MV-4-11 (cell line): Measurements from ENCODE around the gene HSD3B1.
"Not testable (repeated sequence)": the region's sequence is repeated elsewhere in the genome, so short reads cannot be mapped to it uniquely, and the experiment has no call there.

ENCODE experiments used
- DNase-seq: peaks from one replicate; lab custom pipeline; 2025; lab: John Stamatoyannopoulos, UW

Gene HSD3B1

DNA sequence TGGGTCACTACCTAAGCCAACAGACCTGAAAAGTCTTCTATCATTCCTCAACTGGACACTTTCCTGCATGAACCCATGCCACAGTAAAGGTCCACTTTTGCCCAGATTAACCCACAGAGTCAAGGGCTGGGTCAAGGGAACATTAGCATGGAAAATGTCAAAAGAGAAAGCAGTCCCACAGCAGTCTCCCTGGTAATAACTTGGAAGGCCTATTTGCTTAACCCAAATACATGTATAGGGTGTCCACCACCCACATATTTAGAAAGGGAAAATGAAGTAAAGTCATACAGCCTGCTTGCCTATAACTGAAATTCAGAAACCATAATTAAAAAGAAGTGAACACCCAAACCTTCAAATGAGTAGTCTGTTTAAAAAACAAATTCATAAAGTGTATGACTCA lies 16.1 kb upstream of the HSD3B1 start:
- DNase-seq, result no peak

DNA sequence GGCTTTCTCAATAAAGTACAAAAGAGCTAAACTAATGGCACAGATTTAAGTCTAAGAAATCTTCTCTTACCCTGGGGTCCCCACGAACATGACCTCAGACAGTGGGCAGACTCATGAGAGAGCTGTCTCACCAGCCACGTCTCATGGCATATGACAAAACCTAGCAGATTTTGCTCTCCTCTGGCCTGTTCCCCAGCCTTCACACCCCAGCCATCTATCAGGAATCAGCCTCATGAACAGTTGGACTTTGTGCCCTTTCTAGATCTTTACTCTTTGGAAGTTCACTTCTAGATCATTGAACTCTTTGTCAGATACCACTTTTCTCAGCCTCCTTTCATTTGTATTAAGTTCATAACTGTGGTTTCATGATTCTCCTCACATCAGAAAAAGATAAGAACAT lies 14.2 kb upstream of the HSD3B1 start:
- no peak for DNase-seq

DNA sequence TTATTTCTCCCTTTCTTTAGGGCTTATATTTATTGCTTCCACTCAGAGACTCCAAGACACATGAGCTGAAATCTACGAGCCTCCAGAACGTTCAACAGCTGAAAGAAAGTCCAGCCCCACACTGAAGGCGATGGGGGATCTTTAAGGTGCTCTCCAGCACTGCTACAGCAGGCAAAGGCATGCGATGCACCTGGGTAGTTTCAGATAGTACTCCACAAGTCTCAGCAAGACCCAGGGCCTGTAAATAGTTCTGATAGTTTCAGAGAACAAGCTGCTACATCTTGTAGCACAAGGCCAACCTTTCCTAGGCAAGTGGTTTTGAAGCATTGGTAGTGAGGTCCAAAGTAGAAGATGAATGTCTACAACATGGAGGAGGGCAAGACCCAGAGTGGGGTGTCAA lies 2.2 kb upstream of the HSD3B1 start:
- no peak for DNase-seq

DNA sequence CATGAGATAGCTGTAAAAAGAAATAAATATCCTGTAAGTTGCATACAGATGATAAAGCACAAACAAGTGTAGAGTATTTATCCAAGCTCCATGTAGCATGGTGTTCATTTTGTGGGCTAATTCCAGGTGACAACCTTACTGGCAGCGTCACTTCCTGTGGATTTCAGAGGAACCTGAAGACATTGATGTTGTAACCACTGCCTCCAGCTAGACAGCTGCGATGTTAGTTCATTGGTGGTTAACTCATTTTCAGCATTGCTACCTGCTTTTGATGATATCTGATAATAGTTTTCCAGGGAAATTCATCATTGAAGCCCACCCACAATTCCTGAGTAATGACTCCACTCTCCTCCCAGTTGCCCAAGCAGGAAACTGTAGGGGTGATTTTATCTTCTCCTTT lies 3.0 kb downstream of the HSD3B1 start:
- no peak for DNase-seq

GRCh38 chr1:119515221-119515620 lies 8.2 kb downstream of the HSD3B1 start:
- no peak for DNase-seq

DNA sequence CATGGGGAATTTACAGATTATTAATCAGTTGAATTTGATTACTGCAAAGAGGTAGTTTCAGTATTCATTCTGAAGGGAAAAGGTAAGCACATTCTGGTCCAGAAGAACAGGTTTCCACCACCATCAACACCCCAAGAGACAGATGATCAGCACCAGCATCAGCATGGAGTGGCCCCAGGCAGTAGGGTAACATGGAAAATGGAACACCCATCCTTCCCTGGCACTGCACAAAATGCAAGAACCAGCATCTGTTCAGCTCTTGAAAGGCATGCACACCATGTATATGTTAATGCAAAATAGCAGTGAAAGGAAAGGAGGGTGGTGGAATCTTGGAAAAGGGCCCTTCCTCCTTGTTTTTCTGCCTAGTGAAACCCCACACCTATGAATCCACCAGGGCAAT lies 9.2 kb downstream of the HSD3B1 start:
- DNase-seq, result no peak

GRCh38 chr1:119516680-119517079 lies 9.7 kb downstream of the HSD3B1 start:
- no peak for DNase-seq

GRCh38 chr1:119517667-119518066 lies 10.7 kb downstream of the HSD3B1 start:
- not testable (repeated sequence) for DNase-seq

- DNase-seq, result no peak
Measured at GRCh38 chr1:119531606-119532323, 24.8 kb downstream of the HSD3B1 start.

GRCh38 chr1:119532324-119532910 lies 25.4 kb downstream of the HSD3B1 start:
- no peak for DNase-seq

- DNase-seq, result peak; percentile 65
Measured at GRCh38 chr1:119535381-119535780, 28.4 kb downstream of the HSD3B1 start.

DNA sequence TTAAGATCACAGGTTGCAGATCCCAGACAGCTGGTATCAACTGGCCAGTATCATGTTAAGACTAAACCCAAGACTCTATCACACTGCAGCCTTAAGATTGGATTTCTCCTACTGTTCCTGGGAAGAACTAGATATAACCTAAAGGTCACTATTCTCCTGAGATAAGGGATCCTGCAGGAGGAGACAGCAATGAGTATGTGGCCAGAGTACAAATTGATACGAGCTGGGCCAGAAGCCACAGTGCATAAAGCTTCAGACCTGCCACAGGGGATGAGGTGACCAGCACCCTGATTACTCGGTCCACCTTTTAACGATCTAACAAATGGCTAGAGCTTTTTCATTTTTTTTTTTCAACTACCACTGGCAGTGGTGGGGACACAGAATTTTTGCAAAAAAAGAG lies 31.0 kb downstream of the HSD3B1 start:
- no peak for DNase-seq

DNA sequence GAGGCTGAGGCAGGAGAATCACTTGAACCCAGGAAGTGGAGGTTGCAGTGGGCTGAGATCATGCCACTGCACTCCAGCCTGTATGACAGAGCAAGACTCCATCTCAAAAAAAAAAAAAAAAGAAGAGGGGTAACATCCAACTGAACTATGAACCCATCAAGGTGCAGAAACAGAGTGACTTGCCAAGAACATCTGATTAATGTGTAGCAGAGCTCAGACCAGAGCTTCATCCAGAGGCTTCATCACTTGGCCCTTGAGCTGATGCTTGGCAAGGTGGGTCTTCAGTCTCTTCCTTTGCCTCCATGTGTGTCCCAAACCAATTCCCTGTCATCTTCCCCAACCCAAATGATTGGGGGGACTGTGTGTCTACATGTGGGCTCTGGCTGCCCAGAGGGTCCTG lies 32.6 kb downstream of the HSD3B1 start:
- no peak for DNase-seq

DNA sequence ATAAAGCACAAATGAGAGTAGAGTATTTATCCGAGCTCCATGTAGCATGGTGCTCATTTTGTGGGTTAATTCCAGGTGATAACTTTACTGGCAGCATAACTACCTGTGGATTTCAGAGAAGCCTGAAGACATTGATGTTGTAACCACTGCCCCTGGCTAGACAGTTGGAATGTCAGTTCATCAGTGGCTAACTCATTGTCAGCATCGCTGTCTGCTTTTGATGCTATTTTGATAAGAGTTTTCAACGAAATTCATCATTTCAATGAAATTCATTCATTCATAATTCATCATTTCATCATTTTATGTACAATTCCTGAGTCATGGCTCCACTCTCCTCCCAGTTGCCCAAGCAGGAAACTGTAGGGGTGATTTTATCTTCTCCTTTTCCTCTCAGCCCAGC lies 34.4 kb downstream of the HSD3B1 start:
- DNase-seq, result no peak

DNA sequence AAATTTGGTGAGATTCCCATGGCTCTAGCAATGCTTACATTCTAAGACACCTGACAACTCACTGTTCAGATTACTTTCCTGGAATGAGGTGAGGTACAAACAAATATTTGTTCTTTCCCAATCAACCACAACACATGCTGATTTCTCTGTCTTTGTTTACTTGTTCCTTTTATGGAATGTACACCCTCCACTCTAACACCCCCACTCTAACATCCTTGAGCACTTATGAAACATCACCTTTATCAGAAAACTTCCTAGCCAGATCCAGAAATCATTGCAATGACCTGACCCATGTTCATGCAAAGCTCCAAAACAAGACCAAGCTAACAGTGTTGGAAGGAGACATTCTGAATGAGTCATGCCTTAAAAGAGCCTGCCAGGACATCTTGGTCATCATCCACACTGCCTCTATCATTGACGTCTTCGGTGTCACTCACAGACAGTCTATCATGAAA lies 35.5 kb downstream of the HSD3B1 start:
- DNase-seq, result no peak

DNA sequence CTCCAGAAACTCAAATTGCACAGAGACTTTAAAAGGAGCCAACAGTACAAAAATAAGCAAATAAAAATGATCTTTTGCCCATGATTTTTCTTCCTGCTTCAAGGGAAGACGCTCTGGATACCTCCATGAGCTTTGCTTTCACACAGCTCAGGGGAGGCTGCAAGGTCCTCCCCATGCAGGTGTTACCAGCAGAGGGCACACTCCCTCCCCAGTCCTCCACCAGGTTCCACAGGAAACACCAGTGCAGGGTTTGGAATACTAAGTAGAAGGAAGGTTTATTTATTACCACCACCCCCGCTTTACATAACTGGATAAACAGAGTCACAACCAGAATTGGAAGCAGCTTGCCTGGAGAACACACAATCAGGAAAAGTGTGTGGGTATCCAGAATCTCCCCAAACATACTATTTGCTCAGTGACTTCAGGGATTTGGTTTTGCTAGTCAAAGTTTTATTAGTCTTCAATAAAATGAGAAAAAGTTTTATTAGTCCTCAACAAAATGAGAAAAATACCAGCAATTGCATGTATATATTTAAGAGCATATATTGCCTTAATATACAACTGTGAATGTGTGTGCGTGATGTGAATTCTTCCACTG lies 37.3 kb downstream of the HSD3B1 start:
- no peak for DNase-seq

- DNase-seq, result no peak
Measured at GRCh38 chr1:119546641-119547040, 39.6 kb downstream of the HSD3B1 start.

GRCh38 chr1:119547306-119547705 lies 40.3 kb downstream of the HSD3B1 start:
- DNase-seq, result no peak

DNA sequence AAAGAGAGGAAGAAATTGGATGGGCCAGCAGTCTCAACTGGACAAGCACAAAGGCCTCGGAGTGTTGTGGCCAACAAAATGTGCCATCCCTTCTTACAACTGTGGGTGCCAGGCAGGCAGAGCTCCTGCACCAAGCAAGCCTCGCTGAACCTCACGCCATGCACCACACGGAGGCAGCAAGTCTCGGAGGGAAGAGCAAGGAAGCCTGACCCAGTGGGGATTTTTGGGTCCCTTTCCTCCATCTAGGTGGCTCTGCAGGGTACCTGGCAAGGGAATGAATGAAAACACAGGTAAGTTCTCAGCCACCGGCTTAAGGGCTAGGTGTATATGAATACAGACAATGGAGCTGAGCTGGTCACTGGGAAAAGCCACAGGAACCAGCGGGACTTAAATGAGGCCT lies 40.8 kb downstream of the HSD3B1 start:
- no peak for DNase-seq

DNA sequence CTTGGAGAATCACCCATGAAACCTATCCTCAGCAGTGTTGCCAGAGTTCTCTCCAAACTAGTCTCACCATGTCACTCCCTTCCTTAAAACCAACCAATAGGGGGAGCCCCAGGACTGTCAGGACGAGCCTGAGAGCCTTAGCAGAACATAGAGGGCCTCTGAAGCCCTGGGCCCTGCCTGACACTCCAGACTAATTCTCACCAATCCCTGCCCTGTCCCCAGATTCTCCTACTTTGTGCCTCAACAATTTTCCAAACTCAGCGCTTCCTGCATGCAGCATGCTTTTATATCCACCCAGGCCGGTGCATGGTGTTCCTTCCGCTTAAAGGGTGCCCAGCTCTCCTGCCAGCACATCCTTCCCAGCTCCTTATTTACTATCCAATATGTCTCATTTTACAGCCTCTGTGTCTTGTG lies 42.7 kb downstream of the HSD3B1 start:
- DNase-seq, result peak; percentile 65

- DNase-seq, result no peak
Measured at GRCh38 chr1:119550381-119550780, 43.4 kb downstream of the HSD3B1 start.

DNA sequence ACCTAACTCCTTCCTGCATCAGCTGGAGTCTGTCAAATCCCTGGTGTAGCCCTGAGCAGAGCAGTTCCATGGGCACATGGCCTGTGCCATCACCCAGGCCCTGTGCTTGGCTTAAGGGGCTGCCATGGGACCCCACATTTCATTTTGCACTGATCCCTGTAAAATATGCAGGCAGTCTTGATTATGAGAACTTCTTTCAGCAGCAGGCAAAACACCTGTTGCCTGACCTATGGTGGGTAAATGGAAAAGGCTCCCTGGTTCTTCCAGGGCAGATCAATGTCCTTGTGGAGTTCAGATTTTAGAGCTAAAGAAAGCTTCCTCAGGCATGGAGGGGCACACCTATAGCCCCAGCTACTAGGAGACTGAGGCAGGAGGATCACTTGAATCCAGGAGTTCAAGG lies 44.2 kb downstream of the HSD3B1 start:
- DNase-seq, result no peak

GRCh38 chr1:119552656-119553055 lies 45.6 kb downstream of the HSD3B1 start:
- not testable (repeated sequence) for DNase-seq
